PFSK-1 (cell line): ENCODE results near the gene CTSW.

Experiments used
- POLR2AphosphoS5 ChIP-seq: IDR thresholded peaks from 2 replicates; pipeline ENCODE4 v1.6.1; 2012; ENCODE audit warnings: low read depth, mild to moderate bottlenecking, control low read depth, low read length, moderate library complexity
- REST ChIP-seq, 2 experiments: IDR thresholded peaks; 2 replicates each; pipeline versions ENCODE4 v1.6.1 to v1.8.0; 2011 to 2012; ENCODE audit warnings: low read depth in 2 of 2, low read length in 2 of 2, control low read depth in 1 of 2, inconsistent platforms in 1 of 2, mild to moderate bottlenecking in 1 of 2, moderate library complexity in 1 of 2; ENCODE audit not compliant: insufficient read depth in 1 of 2
- TAF1 ChIP-seq: IDR thresholded peaks from 2 replicates; pipeline ENCODE4 v1.6.1; 2012; ENCODE audit warnings: low read length, control low read depth, borderline replicate concordance; ENCODE audit not compliant: insufficient read depth

- TF ChIP-seq REST (IDR thresholded peaks at IDR 0.05; ENCODE audit: insufficient read depth in 1 of 2, low read depth in 2 of 2, low read length in 2 of 2) (no peak), POLR2AphosphoS5 (no peak; the same call in 1 of the 2 replicates), TAF1 (no peak)
Observed at GRCh38 chr11:65916391-65916790, 36.8 kb downstream of the CTSW start.
